ENCODE results near the gene SFSWAP. TPM values are rescaled to one million over a fixed set of nuclear protein-coding genes. Genes with fewer than 3 reads are reported as not detected.
"Not testable (repeated sequence)": the region's sequence is repeated elsewhere in the genome, so short reads cannot be mapped to it uniquely, and the experiment has no call there.

Gene SFSWAP
- total RNA-seq, 1 donor from 2014 or later: 34.9 TPM

DNA sequence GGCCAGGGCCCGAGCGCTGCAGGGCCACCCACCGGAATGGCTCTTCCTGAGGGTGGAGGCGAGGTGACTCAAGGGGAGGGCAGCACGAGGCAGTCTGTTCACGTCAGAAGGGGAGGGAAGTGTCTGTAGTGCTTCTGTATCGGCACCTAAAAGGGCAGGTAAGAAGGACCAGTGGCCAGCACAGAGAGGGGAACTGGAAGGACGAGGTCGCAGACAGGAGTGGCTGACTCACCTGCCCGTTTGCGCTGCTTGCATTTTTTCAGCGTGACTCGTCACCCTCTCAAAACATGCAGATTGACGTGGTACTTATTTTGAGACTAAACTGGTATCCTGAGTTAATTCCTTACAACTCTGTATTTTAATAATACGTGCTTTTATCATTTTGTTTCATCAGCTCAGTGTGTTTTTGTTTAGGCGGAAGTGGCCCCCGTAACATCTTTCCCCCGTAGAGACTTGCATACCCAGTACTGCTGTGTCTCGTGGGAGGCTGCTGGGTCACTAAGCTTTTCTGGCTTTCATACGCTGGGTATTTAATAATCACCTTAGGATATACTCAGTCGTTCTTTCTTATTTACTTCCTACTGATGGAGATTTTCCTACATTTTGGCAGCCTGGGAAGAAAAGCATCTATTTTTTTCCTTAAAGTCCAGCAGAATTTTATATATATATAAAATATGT is 26.4 kb downstream of the SFSWAP start:
- TF ChIP-seq POLR2A (IDR thresholded peaks at IDR 0.05) (no peak), POLR2AphosphoS5 (IDR thresholded peaks at IDR 0.05; ENCODE audit: insufficient read depth in 1 of 2, low read depth in 1 of 2) (no peak)
- TF ChIP-seq, protein P1, sequence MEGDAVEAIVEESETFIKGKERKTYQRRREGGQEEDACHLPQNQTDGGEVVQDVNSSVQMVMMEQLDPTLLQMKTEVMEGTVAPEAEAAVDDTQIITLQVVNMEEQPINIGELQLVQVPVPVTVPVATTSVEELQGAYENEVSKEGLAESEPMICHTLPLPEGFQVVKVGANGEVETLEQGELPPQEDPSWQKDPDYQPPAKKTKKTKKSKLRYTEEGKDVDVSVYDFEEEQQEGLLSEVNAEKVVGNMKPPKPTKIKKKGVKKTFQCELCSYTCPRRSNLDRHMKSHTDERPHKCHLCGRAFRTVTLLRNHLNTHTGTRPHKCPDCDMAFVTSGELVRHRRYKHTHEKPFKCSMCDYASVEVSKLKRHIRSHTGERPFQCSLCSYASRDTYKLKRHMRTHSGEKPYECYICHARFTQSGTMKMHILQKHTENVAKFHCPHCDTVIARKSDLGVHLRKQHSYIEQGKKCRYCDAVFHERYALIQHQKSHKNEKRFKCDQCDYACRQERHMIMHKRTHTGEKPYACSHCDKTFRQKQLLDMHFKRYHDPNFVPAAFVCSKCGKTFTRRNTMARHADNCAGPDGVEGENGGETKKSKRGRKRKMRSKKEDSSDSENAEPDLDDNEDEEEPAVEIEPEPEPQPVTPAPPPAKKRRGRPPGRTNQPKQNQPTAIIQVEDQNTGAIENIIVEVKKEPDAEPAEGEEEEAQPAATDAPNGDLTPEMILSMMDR (IDR thresholded peaks at IDR 0.05): no peak
- Histone ChIP-seq H3K27ac (no peak overlapping the region), H3K27me3 (no peaks in the 10 kb centered on the region), H3K9me3 (no peaks in the 10 kb centered on the region), H3K4me1 (no peaks in the 10 kb centered on the region), H3K36me3 (peaks cover 0 to 46% of the 10 kb centered on the region in 2 donors), H3K4me3 (no peak overlapping the region)
- DNase-seq (ENCODE audit: extremely low spot score in 2 of 2): no peak
- intact Hi-C loops (cut with DNase I): no loop called here

DNA sequence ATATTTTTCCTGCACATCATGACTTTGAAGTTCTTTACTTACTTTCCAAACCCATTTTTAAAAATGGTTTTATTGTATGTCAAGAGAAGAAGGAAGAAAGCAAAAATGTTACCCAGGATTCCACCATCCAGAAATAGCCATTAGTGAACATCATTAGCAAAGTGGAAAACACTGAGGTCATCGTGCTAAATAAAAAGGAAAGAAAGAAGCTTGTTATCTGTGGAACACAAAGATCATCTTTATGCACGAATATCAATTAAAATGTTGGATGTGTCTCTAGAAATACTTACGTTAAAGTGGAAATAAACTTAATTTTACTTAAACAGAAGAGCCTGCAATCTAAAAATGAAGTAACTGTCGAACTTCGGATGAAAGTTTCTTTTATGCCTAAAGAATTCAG is 27.3 kb downstream of the SFSWAP start:
- no peak for DNase-seq (ENCODE audit: extremely low spot score in 2 of 2)
- H3K4me1 ChIP-seq: no peaks in the 10 kb centered on the region
- no peaks in the 10 kb centered on the region for H3K9me3 ChIP-seq
- H3K27me3 ChIP-seq: no peaks in the 10 kb centered on the region
- H3K36me3 ChIP-seq: peaks cover 0 to 46% of the 10 kb centered on the region in 2 donors
- intact Hi-C loops (cut with DNase I): no loop called here
- H3K27ac ChIP-seq: no peak overlapping the region
- TF ChIP-seq, protein P1 (IDR thresholded peaks at IDR 0.05): no peak
- TF ChIP-seq POLR2A (IDR thresholded peaks at IDR 0.05) (no peak), POLR2AphosphoS5 (IDR thresholded peaks at IDR 0.05; ENCODE audit: insufficient read depth in 1 of 2, low read depth in 1 of 2) (no peak)
- no peak overlapping the region for H3K4me3 ChIP-seq

DNA sequence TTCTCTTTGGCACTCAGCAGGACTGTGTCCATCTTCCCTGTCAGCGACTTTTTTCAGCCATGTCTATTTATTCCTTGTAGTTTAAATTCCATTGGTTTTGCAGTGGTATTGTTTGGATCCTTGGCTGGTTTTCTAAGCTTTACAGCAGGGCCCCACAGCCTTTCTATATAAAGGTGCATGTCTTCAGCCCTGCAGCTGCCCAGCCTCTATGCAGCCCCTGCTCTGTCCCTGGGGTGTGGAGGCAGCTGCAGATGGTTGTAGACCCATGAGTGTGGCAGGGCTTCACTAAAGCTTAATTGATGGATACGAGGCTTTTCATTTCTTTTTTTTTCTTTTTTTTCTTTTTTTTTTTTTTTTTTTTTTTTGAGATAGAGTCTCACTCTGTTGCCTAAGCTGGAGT is 29.7 kb downstream of the SFSWAP start:
- Histone ChIP-seq H3K4me1 (no peaks in the 10 kb centered on the region), H3K4me3 (no peak overlapping the region), H3K27ac (no peak overlapping the region), H3K27me3 (no peaks in the 10 kb centered on the region), H3K36me3 (peaks cover 0 to 46% of the 10 kb centered on the region in 2 donors), H3K9me3 (no peaks in the 10 kb centered on the region)
- TF ChIP-seq POLR2AphosphoS5 (IDR thresholded peaks at IDR 0.05; ENCODE audit: insufficient read depth in 1 of 2, low read depth in 1 of 2): no peak
- TF ChIP-seq POLR2A (IDR thresholded peaks at IDR 0.05): no peak
- TF ChIP-seq, protein P1 (IDR thresholded peaks at IDR 0.05): no peak
- intact Hi-C loops (cut with DNase I): no loop called here
- no peak for DNase-seq (ENCODE audit: extremely low spot score in 2 of 2)

DNA sequence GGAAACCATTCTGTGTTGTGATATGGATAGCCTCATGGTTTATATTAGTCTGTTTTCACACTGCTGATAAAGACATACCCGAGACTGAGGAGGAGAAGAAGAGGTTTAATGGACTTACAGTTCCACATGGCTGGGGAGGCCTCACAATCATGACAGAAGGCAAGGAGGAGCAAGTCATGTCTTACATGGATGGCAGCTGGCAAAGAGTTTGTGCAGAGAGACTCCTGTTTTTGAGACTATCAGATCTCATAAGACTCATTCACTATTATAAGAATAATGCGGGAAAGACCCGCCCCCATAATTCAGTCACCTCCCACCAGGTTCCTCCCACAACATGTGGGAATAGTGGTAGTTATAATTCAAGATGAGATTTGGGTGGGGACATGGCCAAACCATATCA is 31.9 kb downstream of the SFSWAP start:
- DNase-seq (ENCODE audit: extremely low spot score in 2 of 2); intact Hi-C loops (cut with DNase I): not testable (repeated sequence)

DNA sequence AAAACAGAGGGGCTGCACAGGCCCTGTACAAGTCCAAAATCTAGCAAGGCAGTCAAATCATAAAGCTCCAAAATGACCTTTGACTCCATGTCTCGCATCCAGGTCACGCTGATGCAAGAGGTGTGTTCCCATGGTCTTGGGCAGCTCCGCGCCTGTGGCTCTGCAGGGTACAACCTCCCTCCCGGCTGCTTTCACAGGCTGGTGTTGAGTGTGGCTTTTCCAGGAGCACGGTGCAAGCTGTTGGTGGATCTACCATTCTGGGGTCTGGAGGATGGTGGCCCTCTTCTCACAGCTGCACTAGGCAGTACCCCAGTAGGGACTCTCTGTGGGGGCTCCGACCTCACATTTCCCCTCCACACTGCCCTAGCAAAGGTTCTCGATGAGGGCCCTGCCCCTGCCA is 32.5 kb downstream of the SFSWAP start:
- H3K4me1 ChIP-seq; H3K9me3 ChIP-seq; DNase-seq (ENCODE audit: extremely low spot score in 2 of 2); H3K4me3 ChIP-seq; H3K27me3 ChIP-seq; intact Hi-C loops (cut with DNase I); H3K27ac ChIP-seq: not testable (repeated sequence)
- peaks cover 0 to 64% of the 10 kb centered on the region in 2 donors for H3K36me3 ChIP-seq

More for the DNA sequence above, 31.9 kb downstream of the SFSWAP start:
- not testable (repeated sequence) for H3K27ac ChIP-seq, H3K27me3 ChIP-seq, H3K9me3 ChIP-seq, H3K4me3 ChIP-seq, H3K4me1 ChIP-seq
- peaks cover 0 to 62% of the 10 kb centered on the region in 2 donors for H3K36me3 ChIP-seq

DNA sequence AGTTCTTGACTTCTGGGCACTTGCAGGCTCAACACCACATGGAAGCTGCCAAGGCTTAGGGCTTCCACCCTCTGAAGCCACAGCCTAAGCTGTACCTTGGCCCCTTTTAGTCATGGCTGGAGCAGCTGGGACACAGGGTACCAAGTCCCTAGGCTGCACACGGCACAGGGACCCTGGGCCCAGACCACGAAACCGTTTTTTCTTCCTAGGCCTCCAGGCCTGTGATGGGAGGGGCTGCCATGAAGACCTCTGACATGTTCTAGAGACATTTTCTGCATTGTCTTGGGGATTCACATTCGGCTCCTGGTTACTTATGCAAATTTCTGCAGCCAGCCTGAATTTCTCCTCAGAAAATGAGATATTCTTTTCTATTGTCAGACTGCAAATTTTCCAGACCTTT is 33.0 kb downstream of the SFSWAP start:
- H3K4me1 ChIP-seq: not testable (repeated sequence)

DNA sequence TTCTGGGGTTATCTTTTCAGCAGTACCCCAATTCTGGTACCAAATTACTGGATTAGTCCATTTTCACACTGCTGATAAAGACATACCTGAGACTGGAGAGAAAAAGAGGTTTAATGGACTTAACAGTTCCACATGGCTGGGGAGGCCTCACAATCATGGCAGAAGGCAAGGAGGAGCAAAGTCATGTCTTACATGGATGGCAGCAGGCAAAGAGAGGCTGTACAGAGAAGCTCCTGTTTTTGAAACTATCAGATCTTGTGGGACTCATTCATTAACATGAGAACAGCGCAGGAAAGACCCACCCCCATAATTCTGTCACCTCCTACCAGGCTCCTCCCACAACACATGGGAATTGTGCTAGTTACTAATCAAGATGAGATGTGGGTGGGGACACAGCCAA is 33.8 kb downstream of the SFSWAP start:
- peaks cover 0 to 69% of the 10 kb centered on the region in 2 donors for H3K36me3 ChIP-seq
- H3K27me3 ChIP-seq; DNase-seq (ENCODE audit: extremely low spot score in 2 of 2); H3K4me1 ChIP-seq; H3K9me3 ChIP-seq; H3K4me3 ChIP-seq; H3K27ac ChIP-seq; intact Hi-C loops (cut with DNase I): not testable (repeated sequence)

More for the DNA sequence above, 33.0 kb downstream of the SFSWAP start:
- intact Hi-C loops (cut with DNase I); H3K4me3 ChIP-seq; DNase-seq (ENCODE audit: extremely low spot score in 2 of 2); H3K27ac ChIP-seq; H3K27me3 ChIP-seq; H3K9me3 ChIP-seq: not testable (repeated sequence)
- H3K36me3 ChIP-seq: peaks cover 0 to 68% of the 10 kb centered on the region in 2 donors
